ENCODE measurements around the gene ZMIZ1.

The ZMIZ1 gene

GRCh38 chr10:79087721-79088120, 19.0 kb downstream of the ZMIZ1 start:
- no peak for DNase-seq (ENCODE audit: low spot score)
- no peak for TF ChIP-seq CTCF (IDR thresholded peaks at IDR 0.05; ENCODE audit: extremely low read depth, missing control alignments)

- DNase-seq (ENCODE audit: low spot score) = no peak
- no peak for TF ChIP-seq CTCF (IDR thresholded peaks at IDR 0.05; ENCODE audit: extremely low read depth, missing control alignments)
Observed at GRCh38 chr10:79088176-79088575, 19.4 kb downstream of the ZMIZ1 start.

GRCh38 chr10:79088613-79089355, 20.0 kb downstream of the ZMIZ1 start:
- no peak for DNase-seq (ENCODE audit: low spot score)
- no peak for TF ChIP-seq CTCF (IDR thresholded peaks at IDR 0.05; ENCODE audit: extremely low read depth, missing control alignments)

- no peak for DNase-seq (ENCODE audit: low spot score)
- TF ChIP-seq CTCF (IDR thresholded peaks at IDR 0.05; ENCODE audit: extremely low read depth, missing control alignments) = no peak
Observed at GRCh38 chr10:79089632-79090031, 20.9 kb downstream of the ZMIZ1 start.

GRCh38 chr10:79090134-79090803, 21.5 kb downstream of the ZMIZ1 start:
- no peak for DNase-seq (ENCODE audit: low spot score)
- TF ChIP-seq CTCF (IDR thresholded peaks at IDR 0.05; ENCODE audit: extremely low read depth, missing control alignments) = no peak

- no peak for DNase-seq (ENCODE audit: low spot score)
- TF ChIP-seq CTCF (IDR thresholded peaks at IDR 0.05; ENCODE audit: extremely low read depth, missing control alignments) = no peak
Observed at GRCh38 chr10:79092292-79092896, 23.6 kb downstream of the ZMIZ1 start.
